WERI-Rb-1 (cell line): Measurements from ENCODE around the gene PAXX.

Experiments used
- DNase-seq: peaks from one replicate; pipeline ENCODE4 v3.0.0-alpha.2; 2020
- H3K27ac ChIP-seq: fragments of 250-450 bp; sonication (Bioruptor Pico); 2 replicates; pipeline ENCODE4 v1.5.1; 2020; ENCODE audit warnings: mild to moderate bottlenecking, moderate library complexity
- H3K27me3 ChIP-seq: fragments of 250-450 bp; sonication (Bioruptor Pico); 2 replicates; pipeline ENCODE4 v1.5.1; 2021; ENCODE audit warnings: mild to moderate bottlenecking, low read depth, moderate library complexity; ENCODE audit not compliant: insufficient read depth, severe bottlenecking
- H3K36me3 ChIP-seq: fragments of 250-450 bp; sonication (Bioruptor Pico); 2 replicates; pipeline ENCODE4 v1.5.1; 2020; ENCODE audit warnings: mild to moderate bottlenecking, moderate library complexity
- H3K4me3 ChIP-seq: 2 replicates; pipeline ENCODE4 v1.5.1; 2011; ENCODE audit warnings: low read depth, mild to moderate bottlenecking, control low read depth, low read length
- H3K9me3 ChIP-seq: fragments of 250-450 bp; sonication (Bioruptor Pico); 2 replicates; pipeline ENCODE4 v1.5.1; 2021; ENCODE audit warnings: mild to moderate bottlenecking, moderate library complexity; ENCODE audit not compliant: severe bottlenecking
- TF ChIP-seq, protein P1 (sequence below): IDR thresholded peaks from 2 replicates; pipeline ENCODE4 v1.5.1; 2011; ENCODE audit warnings: low read depth, mild to moderate bottlenecking, control low read depth, inconsistent platforms, low read length

The PAXX gene

DNA sequence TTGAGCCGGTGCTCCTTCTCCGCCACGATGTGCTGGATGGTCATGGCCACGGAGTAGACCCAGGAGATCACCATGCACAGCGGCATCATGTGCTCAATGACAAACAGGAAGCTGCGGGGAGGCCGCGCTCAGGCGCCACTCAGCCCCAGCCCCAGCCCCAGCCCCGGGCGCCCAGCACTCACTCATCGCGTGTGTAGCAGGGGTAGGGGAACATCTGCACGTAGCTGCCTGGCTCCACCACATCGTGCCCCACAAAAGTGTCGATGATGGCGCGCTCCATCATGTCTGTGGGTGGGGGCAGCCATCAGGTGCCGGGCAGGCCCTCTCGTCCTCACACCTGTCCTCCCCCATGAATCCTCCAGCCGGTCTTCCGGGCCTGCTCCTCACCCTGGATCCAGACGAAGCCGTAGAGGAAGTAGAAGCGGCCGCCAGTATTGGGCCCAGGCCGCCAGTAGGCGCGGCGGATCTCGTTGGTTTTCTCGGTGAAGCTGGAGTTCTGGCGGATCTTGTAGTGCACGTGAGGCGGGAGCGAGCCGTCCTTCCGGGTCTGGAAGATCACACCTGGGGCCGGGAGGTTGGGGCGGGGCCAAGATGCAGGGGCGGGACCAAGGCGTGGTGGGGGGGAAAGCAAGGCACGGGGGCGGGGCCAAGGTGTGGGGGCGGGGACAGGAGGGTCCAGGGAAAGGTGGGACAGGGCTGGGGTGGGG lies 25.7 kb downstream of the PAXX start:
- TF ChIP-seq, protein P1, sequence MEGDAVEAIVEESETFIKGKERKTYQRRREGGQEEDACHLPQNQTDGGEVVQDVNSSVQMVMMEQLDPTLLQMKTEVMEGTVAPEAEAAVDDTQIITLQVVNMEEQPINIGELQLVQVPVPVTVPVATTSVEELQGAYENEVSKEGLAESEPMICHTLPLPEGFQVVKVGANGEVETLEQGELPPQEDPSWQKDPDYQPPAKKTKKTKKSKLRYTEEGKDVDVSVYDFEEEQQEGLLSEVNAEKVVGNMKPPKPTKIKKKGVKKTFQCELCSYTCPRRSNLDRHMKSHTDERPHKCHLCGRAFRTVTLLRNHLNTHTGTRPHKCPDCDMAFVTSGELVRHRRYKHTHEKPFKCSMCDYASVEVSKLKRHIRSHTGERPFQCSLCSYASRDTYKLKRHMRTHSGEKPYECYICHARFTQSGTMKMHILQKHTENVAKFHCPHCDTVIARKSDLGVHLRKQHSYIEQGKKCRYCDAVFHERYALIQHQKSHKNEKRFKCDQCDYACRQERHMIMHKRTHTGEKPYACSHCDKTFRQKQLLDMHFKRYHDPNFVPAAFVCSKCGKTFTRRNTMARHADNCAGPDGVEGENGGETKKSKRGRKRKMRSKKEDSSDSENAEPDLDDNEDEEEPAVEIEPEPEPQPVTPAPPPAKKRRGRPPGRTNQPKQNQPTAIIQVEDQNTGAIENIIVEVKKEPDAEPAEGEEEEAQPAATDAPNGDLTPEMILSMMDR, result no peak
- Histone ChIP-seq H3K27ac (no peak overlapping the region), H3K36me3 (peaks cover 29% of the 10 kb centered on the region), H3K4me3 (no peak overlapping the region), H3K27me3 (no peaks in the 10 kb centered on the region), H3K9me3 (no peaks in the 10 kb centered on the region)
- DNase-seq, result no peak

DNA sequence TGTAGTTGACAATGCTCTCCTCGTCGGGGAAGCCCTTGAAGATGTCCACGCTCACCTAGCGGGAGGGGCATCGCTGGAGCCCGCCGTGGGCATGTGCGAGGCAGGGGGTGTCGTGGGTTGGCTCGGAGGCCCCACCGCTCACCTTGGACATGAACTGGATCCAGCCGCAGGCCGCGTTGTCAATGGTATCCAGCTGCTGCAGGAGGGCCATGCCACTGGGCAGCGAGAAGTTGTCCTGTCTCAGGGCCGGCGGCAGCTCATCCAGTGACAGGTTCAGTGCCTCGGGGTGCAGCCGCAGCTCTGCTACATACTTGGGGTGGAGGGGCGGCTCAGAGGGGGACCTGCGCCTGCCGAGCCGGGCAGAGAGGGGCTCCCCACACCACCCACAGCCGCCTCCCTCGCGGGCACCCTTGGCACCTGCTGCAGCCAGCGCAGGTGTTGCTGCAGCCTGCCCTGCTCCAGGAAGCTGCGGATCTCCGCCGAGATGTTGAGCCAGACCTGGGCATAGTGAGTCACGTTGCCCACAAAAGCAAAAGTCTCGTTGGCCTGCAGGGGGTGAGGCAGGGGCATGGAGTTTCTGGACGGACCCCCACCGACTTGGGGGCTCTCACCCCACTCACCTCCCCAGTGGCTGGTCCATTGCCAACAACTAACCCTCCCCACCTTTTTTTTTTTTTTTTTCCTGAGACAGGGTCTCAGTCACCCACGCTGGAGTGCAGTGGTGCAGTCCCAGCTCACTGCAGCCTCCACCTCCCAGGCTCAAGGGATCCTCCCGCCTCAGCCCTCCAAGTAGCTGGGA lies 26.7 kb downstream of the PAXX start:
- DNase-seq, result no peak
- Histone ChIP-seq H3K9me3 (no peaks in the 10 kb centered on the region), H3K27ac (no peak overlapping the region), H3K4me3 (no peak overlapping the region), H3K27me3 (no peaks in the 10 kb centered on the region), H3K36me3 (peaks cover 29% of the 10 kb centered on the region)
- TF ChIP-seq, protein P1, result no peak

DNA sequence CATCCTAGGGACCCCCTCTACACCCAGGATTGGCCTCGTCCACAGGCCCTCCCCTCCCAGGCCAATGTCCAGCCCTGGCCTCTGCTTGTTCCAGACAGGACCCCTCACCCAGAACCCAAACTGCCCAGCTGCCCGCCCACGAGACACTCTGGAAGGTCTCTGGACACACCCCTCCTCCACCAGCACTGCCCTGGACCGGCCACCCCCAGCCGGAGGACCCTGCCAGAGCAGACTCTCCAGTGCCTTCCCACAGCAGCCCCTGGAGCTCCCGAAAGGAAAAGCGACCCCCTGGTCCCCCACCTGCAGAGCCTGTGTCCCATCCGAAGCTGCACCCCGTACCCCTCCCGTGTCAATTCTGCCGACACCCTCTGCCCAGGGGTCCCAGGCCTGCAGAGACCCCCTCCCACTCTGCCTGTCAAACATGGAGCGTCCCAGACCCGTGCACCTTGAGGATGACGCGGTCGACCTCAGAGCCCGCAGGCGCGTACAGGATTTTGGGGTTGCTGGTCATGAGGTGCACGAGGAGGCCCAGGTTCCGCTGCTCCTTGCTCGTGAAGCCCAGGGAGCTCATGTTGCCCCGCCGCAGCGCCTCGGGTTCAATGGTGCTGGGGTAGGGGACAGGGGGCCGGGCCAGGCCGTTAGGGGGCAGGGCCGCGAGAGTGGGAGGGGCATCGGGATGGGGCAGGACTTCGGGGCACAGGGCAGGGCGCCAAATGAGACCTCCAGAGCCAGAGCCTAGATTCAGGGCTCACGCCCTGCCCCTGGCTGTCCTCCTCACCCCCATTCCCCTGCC lies 27.9 kb downstream of the PAXX start:
- H3K36me3 ChIP-seq, result peaks cover 24% of the 10 kb centered on the region
- DNase-seq, result no peak
- H3K27me3 ChIP-seq, result no peaks in the 10 kb centered on the region
- no peak overlapping the region for H3K27ac ChIP-seq
- TF ChIP-seq, protein P1, result no peak
- no peaks in the 10 kb centered on the region for H3K9me3 ChIP-seq
- H3K4me3 ChIP-seq, result no peak overlapping the region

DNA sequence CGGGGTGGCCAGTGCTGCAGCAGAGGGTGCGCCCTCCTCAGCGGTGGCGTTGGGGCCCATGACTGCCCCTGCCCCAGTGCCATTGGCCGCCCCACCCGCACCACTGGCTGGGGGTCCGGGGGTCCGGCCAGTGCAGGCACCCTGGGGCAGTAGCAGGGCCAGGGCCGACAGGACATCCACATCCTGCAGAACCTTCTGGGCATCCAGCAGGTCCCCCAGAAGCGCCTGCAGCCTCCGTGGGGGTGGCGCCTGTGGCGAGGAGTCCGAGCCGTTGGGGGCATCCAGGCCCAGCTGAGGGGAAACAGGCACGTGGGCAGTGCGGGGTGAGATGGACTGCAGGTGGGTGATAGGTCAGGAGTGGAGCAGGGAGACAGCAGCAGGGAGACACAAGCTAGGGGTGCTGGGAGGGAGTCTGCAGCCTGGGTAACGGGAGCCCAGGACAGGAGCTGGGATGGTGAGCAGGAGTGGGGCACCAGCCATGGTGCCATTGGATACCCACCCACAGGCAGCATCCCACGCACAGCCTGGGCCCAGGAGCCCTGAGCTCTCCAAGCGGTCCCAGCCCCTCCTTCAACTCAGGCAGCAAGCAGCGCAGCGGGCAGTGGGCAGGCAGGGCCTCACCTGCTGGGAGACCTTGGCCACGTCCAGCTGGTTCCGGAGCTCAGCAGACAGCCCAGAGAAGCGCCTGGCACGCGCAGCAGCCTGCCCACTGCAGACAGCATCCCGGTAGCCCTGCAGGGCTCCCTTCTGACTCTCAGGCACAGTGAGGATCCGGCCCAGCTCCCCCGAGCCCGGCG lies 28.7 kb downstream of the PAXX start:
- H3K4me3 ChIP-seq, result no peak overlapping the region
- TF ChIP-seq, protein P1, result no peak
- peaks cover 19% of the 10 kb centered on the region for H3K36me3 ChIP-seq
- H3K27ac ChIP-seq, result no peak overlapping the region
- DNase-seq, result no peak
- no peaks in the 10 kb centered on the region for H3K9me3 ChIP-seq
- H3K27me3 ChIP-seq, result no peaks in the 10 kb centered on the region

DNA sequence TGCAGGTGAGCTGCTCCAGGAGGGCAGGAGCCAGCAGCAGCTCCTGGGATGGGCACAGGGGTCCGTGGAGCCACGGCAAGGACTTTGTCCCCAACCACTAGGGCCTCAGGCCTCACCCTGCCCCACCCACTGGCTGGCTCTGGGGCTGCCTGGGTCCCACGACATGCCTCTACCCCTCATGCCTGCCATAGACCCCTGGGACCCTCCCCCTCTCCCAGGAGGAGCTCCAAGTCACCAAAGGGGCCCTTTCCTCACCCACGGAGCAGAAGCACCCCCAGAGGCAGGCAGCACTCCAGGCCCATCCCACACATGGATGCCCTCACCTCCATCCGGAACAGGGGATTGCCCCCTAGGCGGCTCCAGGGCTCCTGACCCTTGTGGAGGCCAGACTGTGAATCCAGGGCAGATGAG lies 29.4 kb downstream of the PAXX start:
- Histone ChIP-seq H3K4me3 (no peak overlapping the region), H3K9me3 (no peaks in the 10 kb centered on the region), H3K27ac (no peak overlapping the region), H3K36me3 (peaks cover 13% of the 10 kb centered on the region), H3K27me3 (no peaks in the 10 kb centered on the region)
- TF ChIP-seq, protein P1, result no peak
- DNase-seq, result no peak
